A549 (cell line): Measurements from ENCODE around the gene SPIRE2. TPM values are rescaled to one million over a fixed set of nuclear protein-coding genes. Genes with fewer than 3 reads are reported as not detected.

Experiments
- ATAC-seq, 2 experiments: fragments of 200-7000 bp in 1 of 2; fragments of >200 bp in 1 of 2; cut with Nextera tagmentation in 1 of 2; cut with Tn5 transposase in 1 of 2; 3 replicates each; pipeline versions ENCODE4 v1.8.0 to v1.9.1; 2018 to 2020; ENCODE audit warnings: mild to moderate bottlenecking in 1 of 2, moderate library complexity in 1 of 2
- CTCF ChIA-PET: fragments of 300-600 bp; sonication (Branson Sonifier 250); formaldehyde crosslinking; extraction: SDS; loops from one replicate; lab custom pipeline; 2021; ENCODE audit warnings: antibody characterized with exemption, inconsistent platforms; lab: Yijun Ruan, JAX
- POLR2A ChIA-PET: fragments of 350-600 bp; formaldehyde crosslinking; extraction: SDS; loops from one replicate; lab custom pipeline; 2021; ENCODE audit warnings: antibody characterized with exemption, inconsistent platforms; lab: Yijun Ruan, JAX
- DNase-seq, 2 experiments: peaks; one replicate each; pipeline versions ENCODE4 v3.0.0 to v3.0.0-alpha.2; 2011 to 2016; ENCODE audit warnings: low read depth in 1 of 2, low spot score in 1 of 2
- FAIRE-seq: peaks from 2 replicates; lab custom pipeline; 2011; peaks lifted over from hg19 to GRCh38; lab: Jason Lieb, UNC
- H3K27ac ChIP-seq, 2 experiments: fragments of >200 bp; sonication (Bioruptor Twin); formaldehyde crosslinking; 3 replicates each; pipeline ENCODE4 v1.5.1; 2016 to 2017
- H3K4me1 ChIP-seq: fragments of >200 bp; sonication (Bioruptor Twin); formaldehyde crosslinking; 3 replicates; pipeline ENCODE4 v1.6.1; 2016
- H3K4me2 ChIP-seq: fragments of >200 bp; sonication (Bioruptor Twin); formaldehyde crosslinking; 3 replicates; pipeline ENCODE4 v1.6.1; 2016
- H3K4me3 ChIP-seq: fragments of >200 bp; sonication (Bioruptor Twin); formaldehyde crosslinking; 3 replicates; pipeline ENCODE4 v1.5.1; 2016
- H3K9me3 ChIP-seq: fragments of >200 bp; sonication (Bioruptor Twin); formaldehyde crosslinking; 3 replicates; pipeline ENCODE4 v1.6.1; 2016
- BCL3 ChIP-seq: fragments of >200 bp; sonication (Bioruptor Twin); formaldehyde crosslinking; IDR thresholded peaks from 3 replicates; pipeline ENCODE4 v1.6.1; 2016
- CEBPB ChIP-seq, 2 experiments: fragments of >200 bp in 1 of 2; sonication (Bioruptor Twin) in 1 of 2; formaldehyde crosslinking in 1 of 2; IDR thresholded peaks; 2 replicates each; pipeline ENCODE4 v1.6.1; 2012 to 2016
- FOSB ChIP-seq: fragments of 250-450 bp; sonication (Bioruptor Pico); IDR thresholded peaks from 2 replicates; pipeline ENCODE4 v1.5.0; 2020; ENCODE audit warnings: mild to moderate bottlenecking, moderate library complexity
- HES2 ChIP-seq: fragments of >200 bp; sonication (Bioruptor Twin); formaldehyde crosslinking; IDR thresholded peaks from 2 replicates; pipeline ENCODE4 v1.6.1; 2016
- HEYL ChIP-seq: fragments of 250-450 bp; sonication (Bioruptor Pico); IDR thresholded peaks from 2 replicates; pipeline ENCODE4 v1.8.0; 2021; ENCODE audit warnings: mild to moderate bottlenecking, moderate library complexity
- HOXA7 ChIP-seq: fragments of 250-450 bp; sonication (Bioruptor Pico); IDR thresholded peaks from 2 replicates; pipeline ENCODE4 v1.5.0; 2020; ENCODE audit warnings: mild to moderate bottlenecking, moderate library complexity
- HOXB5 ChIP-seq: fragments of 250-450 bp; sonication (Bioruptor Pico); IDR thresholded peaks from 2 replicates; pipeline ENCODE4 v1.5.0; 2020; ENCODE audit warnings: mild to moderate bottlenecking, moderate library complexity
- JUN ChIP-seq, 2 experiments: fragments of >200 bp; sonication (Bioruptor Twin); formaldehyde crosslinking; IDR thresholded peaks; 2 replicates in 1 of 2; 3 replicates in 1 of 2; pipeline ENCODE4 v1.6.1; 2016 to 2017
- KDM1A ChIP-seq: fragments of 200-600 bp; sonication (generic); IDR thresholded peaks from 2 replicates; pipeline ENCODE4 v1.6.1; 2016; ENCODE audit warnings: low read depth, mild to moderate bottlenecking
- MAX ChIP-seq: IDR thresholded peaks from 2 replicates; pipeline ENCODE4 v1.6.1; 2012
- MAZ ChIP-seq: fragments of 150-350 bp; IDR thresholded peaks from 2 replicates; pipeline ENCODE4 v1.6.1; 2014; ENCODE audit warnings: antibody characterized with exemption, low read depth, low read length, borderline replicate concordance
- NPAS2 ChIP-seq: fragments of 250-450 bp; sonication (Bioruptor Pico); IDR thresholded peaks from 2 replicates; pipeline ENCODE4 v1.8.0; 2022; ENCODE audit warnings: mild to moderate bottlenecking, moderate library complexity, borderline replicate concordance
- NR3C1 ChIP-seq: fragments of >200 bp; sonication (Bioruptor Twin); formaldehyde crosslinking; IDR thresholded peaks from 3 replicates; pipeline ENCODE4 v1.6.1; 2017
- PBX3 ChIP-seq: IDR thresholded peaks from 2 replicates; pipeline ENCODE4 v1.6.1; 2012
- REST ChIP-seq: fragments of 200-600 bp; sonication (generic); IDR thresholded peaks from 2 replicates; pipeline ENCODE4 v1.6.1; 2016; ENCODE audit warnings: antibody characterized with exemption, mild to moderate bottlenecking, moderate library complexity
- RFX5 ChIP-seq: fragments of 450-650 bp; IDR thresholded peaks from 2 replicates; pipeline ENCODE4 v1.7.1; 2014; ENCODE audit warnings: antibody characterized with exemption, mild to moderate bottlenecking, moderate library complexity
- TP53 ChIP-seq: fragments of 250-450 bp; sonication (Bioruptor Pico); IDR thresholded peaks from 2 replicates; pipeline ENCODE4 v1.5.0; 2021; ENCODE audit warnings: mild to moderate bottlenecking, moderate library complexity
- USF2 ChIP-seq: fragments of 450-650 bp; IDR thresholded peaks from 2 replicates; pipeline ENCODE4 v1.6.1; 2014; ENCODE audit warnings: antibody characterized with exemption
- ZC3H11A ChIP-seq: fragments of 450-650 bp; IDR thresholded peaks from 2 replicates; pipeline ENCODE4 v1.6.1; 2014; ENCODE audit warnings: antibody characterized with exemption, mild to moderate bottlenecking
- ZSCAN20 ChIP-seq: fragments of 250-450 bp; sonication (Bioruptor Pico); IDR thresholded peaks from 2 replicates; pipeline ENCODE4 v1.8.0; 2022; ENCODE audit warnings: mild to moderate bottlenecking, moderate library complexity
- WGBS: methylation state at CpG from one replicate; pipeline ENCODE4 v1.1.6; 2017; ENCODE audit errors: missing lambda C conversion rate; 5-methylcytosine and 5-hydroxymethylcytosine counted together
- polyA plus RNA-seq, 4 experiments: library from polyadenylated mRNA; depleted of rRNA in 3 of 4; stranded (reverse); fragments of >200 nt; fragmentation: RNase III in 1 of 4; extraction: RNeasy Plus Mini Kit Qiagen cat#74134 plus additional on column Dnase treatment in 1 of 4; gene quantifications; 2 replicates in 3 of 4; 3 replicates in 1 of 4; pipeline ENCODE4 v1.2.3, GENCODE V29; 2011 to 2017

The SPIRE2 gene
- polyA plus RNA-seq, 2 of the 4 experiments (the other 2 are of a cell fraction): 6.0 to 9.9 TPM

GRCh38 chr16:89786474-89787364 is 41.6 kb upstream of the SPIRE2 start:
- ATAC-seq (no peak), DNase-seq (no peak), FAIRE-seq (no peak)
- Histone ChIP-seq H3K4me2 (no peak overlapping the region), H3K27ac (no peak overlapping the region), H3K4me3 (no peak overlapping the region), H3K9me3 (no peaks in the 10 kb centered on the region), H3K4me1 (no peaks in the 10 kb centered on the region)
- POLR2A ChIA-PET: interaction anchor here (0.7 kb wide), 1 partner anchor 296 kb away, joined by 7 read pairs; no protein-coding TSS in a partner anchor
- TF ChIP-seq USF2 (no peak), MAX (no peak), REST (no peak), FOSB (no peak), JUN (IDR thresholded peaks at IDR 0.05) (no peak), HOXB5 (no peak), HES2 (no peak), TP53 (CRISPR knock-in tag) (no peak)
- CTCF ChIA-PET: interaction anchor here (1.6 to 1.9 kb wide), 2 partner anchors 74 to 81 kb away, joined by 4 to 6 read pairs; no protein-coding TSS in a partner anchor
- 92% methylated on average over 21 of the region's 21 CpGs for WGBS

- H3K4me3 ChIP-seq: no peak overlapping the region
- WGBS: 93% methylated on average over 9 of the region's 9 CpGs
- TF ChIP-seq KDM1A: no peak
- TF ChIP-seq NR3C1: no peak
- no peak for TF ChIP-seq HEYL (CRISPR knock-in tag)
- no peak for TF ChIP-seq PBX3
- TF ChIP-seq ZC3H11A: no peak
- TF ChIP-seq NPAS2: no peak
- no peak for TF ChIP-seq HOXA7 (CRISPR knock-in tag)
- TF ChIP-seq JUN (IDR thresholded peaks at IDR 0.05): no peak
- TF ChIP-seq RFX5: no peak
- TF ChIP-seq CEBPB (IDR thresholded peaks at IDR 0.05): no peak
- TF ChIP-seq BCL3: no peak
- TF ChIP-seq MAZ: no peak
- TF ChIP-seq ZSCAN20 (CRISPR knock-in tag): no peak
- ATAC-seq: no peak
- no peaks in the 10 kb centered on the region for H3K4me1 ChIP-seq
- no peak overlapping the region for H3K4me2 ChIP-seq
- ChIA-PET CTCF (interaction anchor here (1.6 to 8.1 kb wide), 4 partner anchors 10 to 82 kb away, joined by 4 to 62 read pairs (median 6); no protein-coding TSS in a partner anchor), POLR2A (no interaction called here)
- DNase-seq: no peak
- no peaks in the 10 kb centered on the region for H3K9me3 ChIP-seq
- H3K27ac ChIP-seq: no peak overlapping the region
- no peak for FAIRE-seq
These were observed 40.9 kb upstream of the SPIRE2 start for GRCh38 chr16:89787365-89787805.
